ENCODE data around the gene PROC.

PROC gene

DNA sequence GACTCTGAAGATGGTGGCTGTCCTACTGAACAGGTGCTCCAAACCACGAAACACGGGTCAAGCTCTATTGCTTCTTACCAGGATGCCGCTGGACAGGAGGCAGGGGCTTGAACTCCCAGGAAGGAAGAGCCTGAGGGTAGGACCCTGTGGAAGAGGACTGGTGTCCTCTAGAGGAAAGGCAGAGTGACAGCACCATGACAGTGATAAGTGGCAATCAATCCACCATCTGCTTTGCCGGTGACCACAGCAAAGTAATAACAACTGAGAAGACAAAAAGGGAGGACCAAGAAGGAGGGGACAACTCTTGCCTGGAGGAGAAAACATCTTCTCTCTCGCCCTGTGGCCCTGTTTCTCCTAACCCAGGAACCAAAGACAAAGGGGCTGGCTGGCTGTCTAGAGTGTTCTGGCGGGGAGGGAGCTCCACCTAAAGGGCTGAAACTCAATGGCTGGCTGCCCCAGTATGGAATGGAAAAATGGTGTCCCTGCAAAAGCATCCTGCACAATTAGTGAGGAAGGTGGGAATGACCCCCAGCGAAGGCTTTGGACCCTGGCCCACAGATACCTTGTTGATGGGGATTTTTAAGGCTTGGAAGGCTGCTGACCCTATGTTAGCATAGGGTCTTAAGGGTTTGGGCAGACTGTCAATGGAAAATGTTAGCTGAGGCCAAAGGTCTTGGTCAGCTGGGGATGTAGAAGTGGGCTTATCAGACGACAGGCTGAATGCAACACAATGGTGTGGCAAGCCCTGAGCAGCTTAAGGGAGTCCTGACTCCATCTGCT, 35.4 kb downstream of the PROC start:
- DNase-seq (ENCODE audit: insufficient read length, low spot score) (peak; percentile 59), FAIRE-seq (no peak)

- DNase-seq (ENCODE audit: insufficient read length, low spot score) = no peak
- no peak for FAIRE-seq
Observed at GRCh38 chr2:127454595-127455565, 36.7 kb downstream of the PROC start.

DNA sequence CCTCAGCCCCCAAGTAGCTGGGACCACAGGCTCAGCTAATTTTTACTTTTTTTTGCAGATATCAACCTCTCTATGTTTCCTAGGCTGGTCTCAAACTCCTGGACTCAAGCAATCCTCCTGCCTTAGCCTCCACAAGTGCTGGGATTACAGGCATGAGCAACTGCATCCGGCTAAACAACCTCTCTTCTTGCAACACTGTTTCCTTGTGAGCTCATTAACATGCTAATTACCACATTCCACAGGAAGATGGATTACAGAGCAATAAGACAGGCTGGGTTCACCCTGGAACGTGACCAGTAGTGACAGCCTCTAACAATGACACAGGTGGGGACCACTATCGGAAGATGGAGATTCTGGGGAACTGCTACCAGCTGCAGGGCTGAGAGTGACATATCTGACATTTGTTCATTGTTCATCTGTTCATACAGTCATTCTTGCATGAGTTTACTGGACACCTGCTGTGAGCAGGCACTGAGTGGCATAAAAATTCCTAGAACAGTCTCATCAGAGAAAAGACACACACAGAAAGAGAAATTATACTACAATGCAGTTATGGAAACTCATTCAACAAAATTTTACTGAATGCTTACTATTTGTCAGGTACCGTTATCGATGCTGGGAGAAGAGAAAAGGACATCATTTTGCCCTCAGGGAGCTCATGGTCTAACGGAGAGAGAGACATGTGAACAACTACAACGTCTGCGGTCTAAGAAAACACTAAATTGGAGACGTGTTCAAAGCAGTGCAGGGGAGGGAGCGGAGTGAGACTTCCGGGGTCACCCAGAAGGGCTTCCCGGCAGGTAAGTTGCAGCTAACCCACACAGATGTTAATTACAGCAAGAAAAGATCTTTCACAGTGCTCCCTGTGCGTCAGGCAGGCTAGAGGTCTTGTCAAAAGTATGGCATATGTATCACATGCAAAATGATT, 37.6 kb downstream of the PROC start:
- FAIRE-seq (no peak), DNase-seq (ENCODE audit: insufficient read length, low spot score) (no peak)

DNA sequence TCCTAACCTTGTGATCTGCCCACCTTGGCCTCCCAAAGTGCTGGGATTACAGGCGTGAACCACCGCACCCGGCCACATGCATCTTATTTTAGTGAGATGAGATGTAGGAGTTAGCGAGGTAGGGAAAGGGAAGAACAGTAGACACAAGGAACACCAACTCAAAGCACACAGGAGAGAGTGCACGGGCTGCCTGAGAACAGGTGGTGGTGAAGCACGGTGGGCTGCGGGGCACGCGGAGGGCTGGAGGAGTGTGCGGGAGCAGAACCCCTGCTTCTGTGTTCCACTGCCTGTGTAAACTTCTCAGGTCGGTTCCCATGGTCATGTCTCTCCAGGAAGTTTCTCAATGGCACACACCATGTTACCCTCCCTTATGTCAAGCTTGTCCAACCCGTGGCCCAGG, 38.7 kb downstream of the PROC start:
- FAIRE-seq (no peak), DNase-seq (ENCODE audit: insufficient read length, low spot score) (no peak)

DNA sequence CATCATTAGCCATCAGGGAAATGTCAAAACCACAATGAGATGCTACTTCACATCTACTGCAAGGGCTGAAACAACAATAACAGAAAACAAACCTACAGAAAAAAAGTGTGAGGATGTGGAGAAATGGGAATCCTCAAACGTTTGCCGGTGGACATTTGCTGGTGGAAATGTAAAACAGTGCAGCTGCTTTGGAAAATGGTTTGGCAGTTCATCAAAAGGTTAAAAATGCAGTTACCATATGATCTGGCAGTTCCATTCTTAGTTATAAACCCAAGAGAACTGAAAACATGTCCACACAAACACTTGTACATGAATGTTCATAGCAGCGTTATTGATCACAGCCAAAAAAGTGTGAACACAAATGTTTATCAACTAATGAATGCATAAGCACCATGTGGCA, 44.2 kb downstream of the PROC start:
- DNase-seq (ENCODE audit: insufficient read length, low spot score) (no peak), FAIRE-seq (no peak)

DNA sequence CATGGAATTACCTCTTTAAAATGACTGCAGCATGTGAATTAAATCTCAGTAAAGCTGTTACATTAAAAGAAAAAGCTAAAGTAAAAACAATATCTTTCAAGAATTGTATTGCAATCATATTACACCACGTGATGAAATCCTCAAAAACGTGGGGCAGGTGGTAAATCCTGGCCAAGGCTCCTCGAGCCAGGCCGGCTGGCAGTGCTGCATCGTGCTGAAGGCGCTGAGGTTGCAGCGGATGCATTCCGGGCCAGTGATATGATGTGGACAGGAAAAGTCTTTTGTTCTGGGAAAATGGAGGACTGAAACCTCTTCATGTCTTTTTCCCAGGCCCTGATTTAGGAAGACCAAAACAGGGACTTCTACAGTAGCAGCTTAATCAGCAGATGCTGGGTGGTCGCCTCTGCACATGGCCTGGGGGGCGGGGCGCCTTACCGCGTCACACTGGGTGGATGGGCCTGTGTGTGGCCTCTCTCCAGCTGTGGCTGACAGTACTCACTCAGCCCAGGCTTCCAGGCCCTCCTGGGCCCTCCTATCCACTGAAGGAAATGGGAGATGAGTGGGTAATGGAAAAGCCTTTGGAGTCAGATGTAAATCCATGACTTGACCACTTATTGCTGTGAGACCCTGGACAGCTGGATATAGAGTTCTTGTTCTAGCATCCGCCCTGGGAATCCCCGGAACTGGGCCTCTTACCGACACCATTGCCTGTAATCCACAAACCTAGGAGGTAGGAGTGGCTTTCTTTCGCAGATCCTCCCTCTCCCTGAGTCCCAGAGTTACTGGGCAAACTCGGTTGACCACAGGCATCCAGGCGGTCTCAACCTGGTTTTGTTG, 45.1 kb downstream of the PROC start:
- no peak for DNase-seq (ENCODE audit: insufficient read length, low spot score)
- FAIRE-seq = no peak

DNA sequence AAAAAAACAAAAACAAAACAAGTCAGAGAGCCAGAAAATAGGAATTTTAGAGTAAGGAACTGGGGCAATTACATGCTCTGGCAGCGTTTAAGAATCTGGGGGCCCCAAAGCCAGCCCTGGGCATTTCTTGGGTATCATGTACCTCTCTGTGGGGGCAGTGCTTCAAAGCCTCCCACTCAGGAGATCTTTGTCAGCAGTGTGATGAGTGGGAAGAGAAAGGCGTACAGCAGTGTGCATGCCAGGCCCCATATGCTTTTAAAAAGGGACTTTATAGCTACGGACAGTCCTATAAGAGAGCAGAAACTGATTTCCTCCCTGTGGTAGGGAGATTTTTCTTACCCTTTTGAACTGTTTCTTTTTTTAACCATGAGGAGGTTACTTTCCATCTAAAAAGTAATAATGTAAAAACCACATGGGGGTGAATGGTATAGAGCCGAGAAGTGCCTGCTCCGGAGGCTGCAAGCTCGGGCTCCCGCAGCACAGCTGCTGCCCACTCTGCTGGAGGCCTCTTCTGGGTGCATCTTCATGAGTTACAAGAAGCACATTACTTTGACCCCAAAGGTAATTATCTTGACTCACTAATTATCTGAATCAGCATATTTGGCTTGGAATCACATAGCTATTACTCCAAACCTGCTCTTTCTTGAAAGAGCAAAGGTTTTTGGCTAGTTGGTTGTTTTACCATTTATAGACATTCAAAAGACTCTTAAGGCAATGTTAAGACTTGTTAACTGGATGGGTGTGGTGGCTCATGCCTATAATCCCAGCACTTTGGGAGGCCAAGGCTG, 46.4 kb downstream of the PROC start:
- FAIRE-seq = no peak
- DNase-seq (ENCODE audit: insufficient read length, low spot score) = no peak

GRCh38 chr2:127465258-127465657, 47.0 kb downstream of the PROC start:
- DNase-seq (ENCODE audit: insufficient read length, low spot score) (no peak), FAIRE-seq (no peak)

DNA sequence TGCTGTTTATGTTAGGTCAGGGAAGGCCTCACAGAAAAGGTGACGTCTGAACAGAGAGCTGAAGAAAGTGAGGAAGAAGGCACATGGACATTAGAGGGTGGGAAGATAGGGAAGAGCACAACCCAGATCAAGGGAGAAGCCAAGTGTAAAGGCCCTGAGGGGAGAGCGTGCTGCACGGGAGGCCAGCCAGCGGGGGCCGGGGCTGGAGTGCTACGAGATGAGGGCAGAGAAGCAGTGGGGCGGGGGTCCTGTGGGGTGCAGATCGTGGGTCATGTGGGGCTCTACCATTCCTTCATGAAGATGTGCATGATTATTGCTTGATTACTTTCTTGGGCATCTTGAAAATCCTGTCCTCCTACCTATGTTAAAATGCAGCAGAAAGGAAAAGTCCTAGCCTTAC, 50.8 kb downstream of the PROC start:
- no peak for FAIRE-seq
- DNase-seq (ENCODE audit: insufficient read length, low spot score) = no peak

- DNase-seq (ENCODE audit: insufficient read length, low spot score) = no peak
- no peak for FAIRE-seq
Observed at GRCh38 chr2:127469974-127470373, 51.7 kb downstream of the PROC start.

DNA sequence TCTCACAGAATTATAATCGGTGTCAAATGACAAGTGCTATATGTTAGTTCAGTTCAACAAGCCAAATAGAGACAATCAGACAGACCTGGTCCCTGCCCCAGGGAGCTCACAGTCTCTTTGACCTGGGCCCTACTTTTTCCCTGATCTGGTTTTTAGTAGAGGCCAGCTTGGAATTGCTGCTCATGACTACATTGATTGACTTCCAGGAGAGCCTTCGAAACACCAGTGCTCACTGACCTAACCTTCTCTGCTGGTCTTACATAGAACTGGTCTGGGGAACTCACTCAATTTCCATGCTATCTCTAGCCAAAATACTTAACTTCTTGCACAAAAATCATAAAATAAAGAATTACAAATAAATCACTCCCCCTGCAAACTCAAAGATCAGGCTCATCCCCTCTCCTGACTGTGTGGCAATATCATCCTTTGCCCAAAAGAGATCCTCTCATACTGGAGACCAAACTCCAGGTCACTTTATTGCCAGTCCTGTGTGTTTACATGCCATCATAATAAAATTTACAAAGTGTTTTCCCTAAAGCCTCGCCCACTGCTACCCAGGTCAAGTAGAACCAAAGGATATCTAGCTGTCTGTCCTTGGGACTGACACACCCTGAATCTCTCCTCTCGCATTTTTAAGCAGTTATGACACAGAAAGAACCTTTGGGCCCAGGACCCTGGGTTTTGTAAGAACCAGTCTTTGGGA, 53.2 kb downstream of the PROC start:
- no peak for FAIRE-seq
- no peak for DNase-seq (ENCODE audit: insufficient read length, low spot score)

DNA sequence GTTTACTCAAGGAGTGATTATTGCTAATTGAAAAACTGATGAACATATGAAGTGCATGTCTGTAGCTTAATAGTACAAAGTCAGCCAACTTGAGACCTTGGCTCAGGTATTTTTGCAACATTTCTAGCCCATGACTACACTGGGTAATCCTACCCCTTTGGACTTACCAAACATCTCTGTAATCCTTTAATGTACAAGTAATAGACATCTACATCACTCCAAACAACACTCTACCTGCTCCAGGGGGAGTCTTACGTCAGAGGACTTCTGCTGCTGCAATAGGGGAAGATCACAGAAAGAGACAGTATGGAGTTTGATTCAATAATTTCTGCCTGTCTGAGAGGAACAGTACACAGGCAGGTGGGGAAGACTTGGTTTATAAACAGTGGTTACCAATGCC, 54.0 kb downstream of the PROC start:
- DNase-seq (ENCODE audit: insufficient read length, low spot score) (no peak), FAIRE-seq (no peak)

DNA sequence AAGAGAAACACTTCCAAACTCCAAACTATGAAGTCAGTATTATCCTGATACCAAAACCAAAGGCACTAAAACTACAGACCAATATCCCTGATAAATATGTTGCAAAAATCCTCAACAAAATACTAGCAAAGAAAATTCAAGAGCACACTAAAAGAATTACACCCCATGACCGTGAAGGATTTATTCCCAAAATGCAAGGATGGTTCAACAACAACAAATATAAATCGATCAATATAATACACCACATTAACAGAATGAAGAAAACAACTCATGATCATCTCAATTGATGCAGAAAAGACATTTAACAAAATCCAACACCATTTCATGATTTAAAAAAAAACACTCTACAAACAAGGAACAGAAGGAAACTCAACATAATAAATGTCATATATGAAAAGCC, 57.6 kb downstream of the PROC start:
- no peak for FAIRE-seq
- no peak for DNase-seq (ENCODE audit: insufficient read length, low spot score)

Data from HTR-8/SVneo (cell line).